ENCODE measurements around the gene RSPH6A. TPM values are rescaled to one million over a fixed set of nuclear protein-coding genes. Genes with fewer than 3 reads are reported as not detected.

The RSPH6A gene
- total and polyA plus RNA-seq, 10 of the 15 experiments (the other 5 are each of a cell fraction or from before 2014, with no cell fraction given): 0.03 to 0.41 (median 0.22) TPM; not detected in 4

DNA sequence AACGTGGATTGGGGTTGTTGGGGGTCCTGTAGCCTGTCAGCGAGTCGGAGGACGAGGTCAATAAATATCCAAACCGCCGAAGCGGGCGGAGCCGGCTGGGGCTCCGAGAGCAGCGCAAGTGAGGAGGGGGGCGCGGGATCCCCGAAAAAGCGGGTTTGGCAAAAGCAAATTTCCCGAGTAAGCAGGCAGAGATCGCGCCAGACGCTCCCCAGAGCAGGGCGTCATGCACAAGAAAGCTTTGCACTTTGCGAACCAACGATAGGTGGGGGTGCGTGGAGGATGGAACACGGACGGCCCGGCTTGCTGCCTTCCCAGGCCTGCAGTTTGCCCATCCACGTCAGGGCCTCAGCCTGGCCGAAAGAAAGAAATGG, 45.3 kb downstream of the RSPH6A start (continued):
- TF ChIP-seq PKNOX1 (IDR thresholded peaks at IDR 0.05): no peak
- TF ChIP-seq, protein P1, sequence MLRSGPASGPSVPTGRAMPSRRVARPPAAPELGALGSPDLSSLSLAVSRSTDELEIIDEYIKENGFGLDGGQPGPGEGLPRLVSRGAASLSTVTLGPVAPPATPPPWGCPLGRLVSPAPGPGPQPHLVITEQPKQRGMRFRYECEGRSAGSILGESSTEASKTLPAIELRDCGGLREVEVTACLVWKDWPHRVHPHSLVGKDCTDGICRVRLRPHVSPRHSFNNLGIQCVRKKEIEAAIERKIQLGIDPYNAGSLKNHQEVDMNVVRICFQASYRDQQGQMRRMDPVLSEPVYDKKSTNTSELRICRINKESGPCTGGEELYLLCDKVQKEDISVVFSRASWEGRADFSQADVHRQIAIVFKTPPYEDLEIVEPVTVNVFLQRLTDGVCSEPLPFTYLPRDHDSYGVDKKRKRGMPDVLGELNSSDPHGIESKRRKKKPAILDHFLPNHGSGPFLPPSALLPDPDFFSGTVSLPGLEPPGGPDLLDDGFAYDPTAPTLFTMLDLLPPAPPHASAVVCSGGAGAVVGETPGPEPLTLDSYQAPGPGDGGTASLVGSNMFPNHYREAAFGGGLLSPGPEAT (IDR thresholded peaks at IDR 0.05; ENCODE audit: low read depth): 0 out of 2 replicates have a peak, but pooled peaks have one; percentile 24
- TF ChIP-seq IKZF2 (IDR thresholded peaks at IDR 0.05): 0 out of 4 replicates have a peak, but pooled peaks of 1 of the 2 experiments have one; percentile 26
- no peak for TF ChIP-seq RBBP5 (conservative IDR thresholded peaks at IDR 0.05)
- TF ChIP-seq JUND (IDR thresholded peaks at IDR 0.05; ENCODE audit: low read depth, low read length): no peak
- TF ChIP-seq NKRF (conservative IDR thresholded peaks at IDR 0.05): 0 out of 2 replicates have a peak, but pooled peaks have one; percentile 15
- peak; percentile 22; the same call in 1 of the 2 replicates for TF ChIP-seq GATAD2B (conservative IDR thresholded peaks at IDR 0.05; ENCODE audit: low read depth)
- no peak for TF ChIP-seq SMC3 (IDR thresholded peaks at IDR 0.05; ENCODE audit: borderline replicate concordance, low read length)
- no peak for TF ChIP-seq NR2C1 (IDR thresholded peaks at IDR 0.05)
